ENCODE data around the gene C16orf86. TPM values are rescaled to one million over a fixed set of nuclear protein-coding genes. Genes with fewer than 3 reads are reported as not detected.

C16orf86 gene
- total and polyA plus RNA-seq, 2 donors (not counting 1 experiment from before 2014, with no cell fraction given): 0.73 to 9.2 TPM

GRCh38 chr16:67659675-67660563 is 6.7 kb upstream of the C16orf86 start, which contains the start of gene ACD:
Gene ACD (minus strand): TSS chr16:67660260. CDS start chr16:67660220, 40 bp downstream.
- TF ChIP-seq CTCF (conservative IDR thresholded peaks at IDR 0.05 in 1 of 2, IDR thresholded peaks at IDR 0.05 in 1 of 2; ENCODE audit: low read depth in 1 of 2, low read length in 2 of 2): no peak
- H3K4me3 ChIP-seq (replicated peaks in 1 of 4; ENCODE audit: control extremely low read depth in 1 of 4, insufficient read depth in 1 of 4, low read depth in 3 of 4, low read length in 4 of 4): peak within 1 kb of the TSS; percentile 88 to 97 (median 93)

GRCh38 chr16:67660564-67661028 is 6.0 kb upstream of the C16orf86 start, which contains the start of gene PARD6A:
Gene PARD6A (plus strand): TSS chr16:67660960. CDS start chr16:67661039, 79 bp downstream.
- Histone ChIP-seq H3K9me3 (ENCODE audit: control insufficient read depth, insufficient read depth, low read depth, low read length) (no peaks in the 10 kb centered on the region), H3K79me2 (ENCODE audit: control insufficient read depth, insufficient read depth, low read length) (no peaks in the 10 kb centered on the region), H4K20me1 (ENCODE audit: control insufficient read depth, extremely low read depth, insufficient read depth, low read length) (peaks cover 2% of the 10 kb centered on the region), H3K9ac (ENCODE audit: insufficient read depth, low read length) (peak within 1 kb of the TSS; percentile 88), H2AFZ (ENCODE audit: low read length) (peak within 1 kb of the TSS; percentile 92), H3K27me3 (ENCODE audit: control insufficient read depth, insufficient read depth, low read length) (no peaks in the 10 kb centered on the region), H3K27ac (ENCODE audit: insufficient read depth, low read length) (peak within 1 kb of the TSS; percentile 100), H3K4me1 (ENCODE audit: control insufficient read depth, extremely low read depth, insufficient read depth, low read length) (peaks cover 6% of the 10 kb centered on the region), H3K4me2 (ENCODE audit: extremely low read depth, insufficient read depth, low read length) (peak within 1 kb of the TSS; percentile 100), H3K36me3 (ENCODE audit: control insufficient read depth, insufficient read depth, low read length) (peaks cover 6% of the 10 kb centered on the region), H3K4me3 (replicated peaks in 1 of 4; ENCODE audit: control extremely low read depth in 1 of 4, insufficient read depth in 1 of 4, low read depth in 3 of 4, low read length in 4 of 4) (peak within 1 kb of the TSS; percentile 88 to 97 (median 93))
- TF ChIP-seq CTCF (conservative IDR thresholded peaks at IDR 0.05 in 1 of 2, IDR thresholded peaks at IDR 0.05 in 1 of 2; ENCODE audit: low read depth in 1 of 2, low read length in 2 of 2): no peak
- TF ChIP-seq EZH2 (IDR thresholded peaks at IDR 0.05; ENCODE audit: low read length, missing control alignments): no peak
- peak; percentile 96 to 97 for DNase-seq (ENCODE audit: low read depth in 2 of 2)

More at GRCh38 chr16:67659675-67660563, 6.7 kb upstream of the C16orf86 start, which contains the start of gene ACD:
- Histone ChIP-seq H3K4me2 (ENCODE audit: extremely low read depth, insufficient read depth, low read length) (peak within 1 kb of the TSS; percentile 100), H3K27me3 (ENCODE audit: control insufficient read depth, insufficient read depth, low read length) (no peaks in the 10 kb centered on the region), H3K9ac (ENCODE audit: insufficient read depth, low read length) (peak within 1 kb of the TSS; percentile 88), H3K27ac (ENCODE audit: insufficient read depth, low read length) (peak within 1 kb of the TSS; percentile 100), H3K36me3 (ENCODE audit: control insufficient read depth, insufficient read depth, low read length) (peaks cover 6% of the 10 kb centered on the region), H3K9me3 (ENCODE audit: control insufficient read depth, insufficient read depth, low read depth, low read length) (no peaks in the 10 kb centered on the region), H3K4me1 (ENCODE audit: control insufficient read depth, extremely low read depth, insufficient read depth, low read length) (peaks cover 6% of the 10 kb centered on the region), H3K79me2 (ENCODE audit: control insufficient read depth, insufficient read depth, low read length) (no peaks in the 10 kb centered on the region), H2AFZ (ENCODE audit: low read length) (peak within 1 kb of the TSS; percentile 92), H4K20me1 (ENCODE audit: control insufficient read depth, extremely low read depth, insufficient read depth, low read length) (peaks cover 2% of the 10 kb centered on the region)
- DNase-seq (ENCODE audit: low read depth in 2 of 2): peak; percentile 78 to 89

- Histone ChIP-seq H3K4me2 (ENCODE audit: extremely low read depth, insufficient read depth, low read length) (peak overlapping the region; percentile 79), H3K79me2 (ENCODE audit: control insufficient read depth, insufficient read depth, low read length) (no peaks in the 10 kb centered on the region), H3K36me3 (ENCODE audit: control insufficient read depth, insufficient read depth, low read length) (peaks cover 6% of the 10 kb centered on the region), H3K9ac (ENCODE audit: insufficient read depth, low read length) (no peak overlapping the region), H3K27ac (ENCODE audit: insufficient read depth, low read length) (no peak overlapping the region), H2AFZ (ENCODE audit: low read length) (peak overlapping the region; percentile 43), H3K27me3 (ENCODE audit: control insufficient read depth, insufficient read depth, low read length) (no peaks in the 10 kb centered on the region), H3K4me3 (replicated peaks in 1 of 4; ENCODE audit: control extremely low read depth in 1 of 4, insufficient read depth in 1 of 4, low read depth in 3 of 4, low read length in 4 of 4) (peak overlapping the region; percentile 36 to 92 (median 40)), H3K9me3 (ENCODE audit: control insufficient read depth, insufficient read depth, low read depth, low read length) (no peaks in the 10 kb centered on the region), H4K20me1 (ENCODE audit: control insufficient read depth, extremely low read depth, insufficient read depth, low read length) (no peaks in the 10 kb centered on the region), H3K4me1 (ENCODE audit: control insufficient read depth, extremely low read depth, insufficient read depth, low read length) (peaks cover 10% of the 10 kb centered on the region)
- DNase-seq (ENCODE audit: low read depth in 2 of 2): peak; percentile 34 to 56
- TF ChIP-seq EZH2 (IDR thresholded peaks at IDR 0.05; ENCODE audit: low read length, missing control alignments) (no peak), CTCF (conservative IDR thresholded peaks at IDR 0.05 in 1 of 2, IDR thresholded peaks at IDR 0.05 in 1 of 2; ENCODE audit: low read depth in 1 of 2, low read length in 2 of 2) (no peak)
These were observed 5.4 kb upstream of the C16orf86 start for GRCh38 chr16:67661101-67661761.

Data from fibroblast of lung (primary cell).